GM23248 (cell line): Measurements from ENCODE around the gene ZSCAN2. TPM values are rescaled to one million over a fixed set of nuclear protein-coding genes. Genes with fewer than 3 reads are reported as not detected.
"Not testable (repeated sequence)": the region's sequence is repeated elsewhere in the genome, so short reads cannot be mapped to it uniquely, and the experiment has no call there.

Experiments used
- DNase-seq: peaks from one replicate; pipeline ENCODE4 v3.0.0-alpha.2; 2015
- H2AFZ ChIP-seq: fragments of 200-600 bp; sonication (generic); 2 replicates; pipeline ENCODE4 v1.6.1; 2016; ENCODE audit warnings: antibody characterized with exemption
- H3F3A ChIP-seq: fragments of 200-600 bp; sonication (generic); 2 replicates; pipeline ENCODE4 v1.6.1; 2016; ENCODE audit warnings: mild to moderate bottlenecking, antibody characterized with exemption, mixed run types; ENCODE audit not compliant: insufficient read depth
- H3K27ac ChIP-seq: fragments of 200-600 bp; sonication (generic); 2 replicates; pipeline ENCODE4 v1.5.1; 2016; ENCODE audit warnings: mild to moderate bottlenecking
- H3K27me3 ChIP-seq: fragments of 200-600 bp; sonication (generic); replicated peaks from 2 replicates; pipeline ENCODE4 v1.6.1; 2016; ENCODE audit warnings: mild to moderate bottlenecking; ENCODE audit not compliant: insufficient read depth
- H3K36me3 ChIP-seq: fragments of 200-600 bp; sonication (generic); 2 replicates; pipeline ENCODE4 v1.6.1; 2016; ENCODE audit warnings: low read depth, mild to moderate bottlenecking
- H3K4me1 ChIP-seq: fragments of 200-600 bp; sonication (generic); 2 replicates; pipeline ENCODE4 v1.6.1; 2016; ENCODE audit warnings: mild to moderate bottlenecking; ENCODE audit not compliant: insufficient read depth
- H3K4me2 ChIP-seq: fragments of 200-600 bp; sonication (generic); one replicate; pipeline ENCODE4 v1.6.1; 2016; ENCODE audit warnings: mild to moderate bottlenecking; ENCODE audit not compliant: unreplicated experiment
- H3K4me3 ChIP-seq: fragments of 200-600 bp; sonication (generic); 2 replicates; pipeline ENCODE4 v1.5.1; 2016; ENCODE audit warnings: mild to moderate bottlenecking
- H3K79me2 ChIP-seq: fragments of 200-600 bp; sonication (generic); 2 replicates; pipeline ENCODE4 v1.6.1; 2016; ENCODE audit warnings: mild to moderate bottlenecking; ENCODE audit not compliant: insufficient read depth
- H3K9ac ChIP-seq: fragments of 200-600 bp; sonication (generic); 2 replicates; pipeline ENCODE4 v1.6.1; 2016; ENCODE audit warnings: mild to moderate bottlenecking
- H3K9me2 ChIP-seq: fragments of 200-600 bp; sonication (generic); 2 replicates; pipeline ENCODE4 v1.6.1; 2016; ENCODE audit warnings: mixed run types, mild to moderate bottlenecking, moderate library complexity; ENCODE audit not compliant: insufficient read depth
- H3K9me3 ChIP-seq: fragments of 200-600 bp; sonication (generic); one replicate; pipeline ENCODE4 v1.6.1; 2017; ENCODE audit warnings: low read depth
- H4K20me1 ChIP-seq: fragments of 200-600 bp; sonication (generic); 2 replicates; pipeline ENCODE4 v1.6.0; 2016; ENCODE audit not compliant: insufficient read depth
- EZH2 ChIP-seq: fragments of 200-600 bp; sonication (generic); IDR thresholded peaks from 2 replicates; pipeline ENCODE4 v1.6.1; 2018; ENCODE audit warnings: antibody characterized with exemption, mild to moderate bottlenecking; ENCODE audit not compliant: insufficient read depth, poor library complexity, severe bottlenecking
- EZH2phosphoT487 ChIP-seq: fragments of 200-600 bp; sonication (generic); IDR thresholded peaks from 2 replicates; pipeline ENCODE4 v1.6.1; 2018; ENCODE audit warnings: antibody characterized with exemption, moderate library complexity, mild to moderate bottlenecking, low read depth; ENCODE audit not compliant: insufficient read depth
- WGBS, 2 experiments: methylation state at CpG; one replicate each; pipeline ENCODE4 v1.1.6; 2015 to 2017; ENCODE audit warnings: low lambda C conversion rate in 2 of 2, low coverage in 1 of 2; ENCODE audit errors: missing lambda C conversion rate in 2 of 2; 5-methylcytosine and 5-hydroxymethylcytosine counted together
- in situ Hi-C: fragments of 300-500 bp; cut with MboI; formaldehyde crosslinking; loops from 2 replicates; pipeline ENCODE4 v1.15.0; 2020
- polyA plus RNA-seq: library from polyadenylated mRNA; unstranded; fragments of >200 nt; fragmentation: Nextera tagmentation; extraction: Ambion mirVana; gene quantifications from 2 replicates; pipeline ENCODE4 v1.2.1, GENCODE V29; 2016
- total RNA-seq: library from RNA; depleted of rRNA; stranded (reverse); fragments of >200 nt; shearing (Covaris generic); gene quantifications from 2 replicates; pipeline ENCODE4 v1.2.3, GENCODE V29; 2014

ZSCAN2 gene
- total and polyA plus RNA-seq, 2 experiments from 2014 or later: 2.8 to 15.0 TPM

- in situ Hi-C loops: no loop called here
- 1 to 2% methylated on average over 39 to 40 of the region's 52 CpGs for WGBS, 2 experiments
- peak; percentile 76 for DNase-seq
- Histone ChIP-seq H3K79me2 (peaks cover 45% of the 10 kb centered on the region), H4K20me1 (no peaks in the 10 kb centered on the region), H2AFZ (peak overlapping the region; percentile 94), H3K36me3 (peaks cover 2% of the 10 kb centered on the region; the same call in 1 of the 2 replicates), H3F3A (peaks cover 15% of the 10 kb centered on the region), H3K4me3 (peak overlapping the region; percentile 91), H3K27me3 (no peaks in the 10 kb centered on the region), H3K9me3 (no peaks in the 10 kb centered on the region), H3K4me2 (peak overlapping the region; percentile 99), H3K9me2 (no peaks in the 10 kb centered on the region), H3K9ac (peak overlapping the region; percentile 96), H3K27ac (peak overlapping the region; percentile 92), H3K4me1 (peaks cover 20% of the 10 kb centered on the region)
- TF ChIP-seq EZH2phosphoT487 (no peak), EZH2 (no peak)
Observed at GRCh38 chr15:84570164-84570735, 30.6 kb upstream of the ZSCAN2 start.

DNA sequence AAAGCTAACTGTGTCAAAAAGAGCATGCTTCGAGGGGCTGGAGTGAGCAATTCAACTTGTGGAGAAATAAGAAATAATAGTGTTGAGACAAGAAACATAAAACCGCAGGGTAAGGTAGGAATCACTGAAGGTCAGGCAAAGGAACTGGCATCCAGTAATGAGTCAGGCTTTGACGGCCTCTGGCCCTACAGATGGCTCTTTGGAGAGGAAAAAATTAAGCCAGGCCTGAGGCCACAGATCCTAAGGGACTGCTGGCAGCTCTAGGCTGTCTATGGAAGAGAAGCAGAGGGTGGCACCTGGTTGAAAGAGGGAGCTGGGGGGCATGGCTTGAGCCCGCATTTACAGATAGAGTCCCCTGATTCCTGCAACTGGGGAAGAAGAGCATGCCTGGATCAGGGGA lies 28.6 kb upstream of the ZSCAN2 start:
- Histone ChIP-seq H3K27me3 (no peaks in the 10 kb centered on the region), H2AFZ (no peak overlapping the region), H3K4me1 (peaks cover 16% of the 10 kb centered on the region), H3K9me2 (no peaks in the 10 kb centered on the region), H3K79me2 (peaks cover 25% of the 10 kb centered on the region), H3K4me2 (no peak overlapping the region), H3K4me3 (no peak overlapping the region), H3F3A (peaks cover 15% of the 10 kb centered on the region), H4K20me1 (no peaks in the 10 kb centered on the region), H3K9me3 (no peaks in the 10 kb centered on the region), H3K36me3 (peaks cover 1% of the 10 kb centered on the region; the same call in 1 of the 2 replicates), H3K9ac (no peak overlapping the region), H3K27ac (no peak overlapping the region)
- peak; percentile 20 for DNase-seq
- 76 to 82% methylated on average over 4 of the region's 4 CpGs for WGBS, 2 experiments
- in situ Hi-C loops: no loop called here
- TF ChIP-seq EZH2: no peak
- TF ChIP-seq EZH2phosphoT487: no peak

- DNase-seq: no peak
- Histone ChIP-seq H3K4me2 (no peak overlapping the region), H3K27ac (no peak overlapping the region), H3K9me2 (no peaks in the 10 kb centered on the region), H2AFZ (no peak overlapping the region), H3K9ac (no peak overlapping the region), H3K79me2 (no peaks in the 10 kb centered on the region), H4K20me1 (no peaks in the 10 kb centered on the region), H3K4me3 (no peak overlapping the region), H3K27me3 (no peaks in the 10 kb centered on the region), H3K36me3 (no peaks in the 10 kb centered on the region), H3K9me3 (no peaks in the 10 kb centered on the region), H3F3A (peaks cover 6% of the 10 kb centered on the region; the same call in 1 of the 2 replicates), H3K4me1 (peaks cover 5% of the 10 kb centered on the region; the same call in 1 of the 2 replicates)
- TF ChIP-seq EZH2phosphoT487: no peak
- no peak for TF ChIP-seq EZH2
- in situ Hi-C loops: no loop called here
- 60 to 73% methylated on average over 4 of the region's 4 CpGs for WGBS, 2 experiments
Observed at GRCh38 chr15:84575493-84575892, 25.3 kb upstream of the ZSCAN2 start.

DNA sequence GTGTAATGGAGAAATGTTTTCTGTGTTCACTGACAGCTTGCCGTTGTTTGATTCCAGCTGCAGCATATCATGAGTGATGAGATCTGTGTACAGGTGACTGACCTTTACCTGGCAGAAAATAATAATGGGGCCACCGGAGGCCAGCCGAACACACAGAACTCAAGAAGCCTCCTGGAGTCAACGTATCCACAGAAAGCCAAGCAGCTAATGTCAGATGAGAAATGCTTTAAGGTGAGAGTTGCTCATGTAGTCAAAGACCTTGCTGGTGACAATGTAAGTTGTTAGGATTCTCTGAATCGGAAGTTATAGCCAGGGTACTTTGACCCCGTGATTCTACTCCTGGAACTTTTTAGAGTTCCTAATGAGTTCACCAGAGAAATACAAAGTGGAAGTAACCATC lies 22.9 kb upstream of the ZSCAN2 start:
- in situ Hi-C loops, H3K36me3 ChIP-seq, H3K4me1 ChIP-seq, DNase-seq, H2AFZ ChIP-seq, H3K9me3 ChIP-seq, H3K4me3 ChIP-seq, H3K9me2 ChIP-seq, H3F3A ChIP-seq, H3K79me2 ChIP-seq, H3K9ac ChIP-seq, H4K20me1 ChIP-seq, H3K27me3 ChIP-seq, H3K27ac ChIP-seq, H3K4me2 ChIP-seq: not testable (repeated sequence)
- WGBS, 2 experiments: 84 to 91% methylated on average over 6 of the region's 6 CpGs

DNA sequence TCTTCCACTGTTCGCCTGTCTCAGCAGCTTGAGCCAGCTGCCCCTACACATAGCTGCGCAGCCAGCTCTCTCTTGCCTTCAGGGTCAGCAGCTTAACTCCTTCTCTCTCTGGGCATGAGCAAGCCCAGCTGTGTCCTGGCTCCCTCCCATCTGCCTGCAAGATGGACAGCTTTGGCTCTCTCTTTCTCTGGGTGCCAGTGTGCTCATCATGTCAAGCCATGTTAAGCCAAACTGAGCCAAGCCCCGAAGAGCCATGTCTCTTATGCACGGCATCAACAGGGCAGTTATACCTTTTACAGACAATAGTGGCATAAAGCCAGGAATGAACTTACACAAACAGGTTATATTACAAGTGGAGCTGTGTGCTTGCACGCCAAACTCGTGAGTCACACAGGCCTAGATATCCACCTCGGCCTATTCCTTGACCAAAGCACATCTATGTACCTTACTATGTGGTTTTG lies 21.5 kb upstream of the ZSCAN2 start:
- H3K27ac ChIP-seq, in situ Hi-C loops: not testable (repeated sequence)
- 90 to 91% methylated on average over 7 of the region's 7 CpGs for WGBS, 2 experiments

DNA sequence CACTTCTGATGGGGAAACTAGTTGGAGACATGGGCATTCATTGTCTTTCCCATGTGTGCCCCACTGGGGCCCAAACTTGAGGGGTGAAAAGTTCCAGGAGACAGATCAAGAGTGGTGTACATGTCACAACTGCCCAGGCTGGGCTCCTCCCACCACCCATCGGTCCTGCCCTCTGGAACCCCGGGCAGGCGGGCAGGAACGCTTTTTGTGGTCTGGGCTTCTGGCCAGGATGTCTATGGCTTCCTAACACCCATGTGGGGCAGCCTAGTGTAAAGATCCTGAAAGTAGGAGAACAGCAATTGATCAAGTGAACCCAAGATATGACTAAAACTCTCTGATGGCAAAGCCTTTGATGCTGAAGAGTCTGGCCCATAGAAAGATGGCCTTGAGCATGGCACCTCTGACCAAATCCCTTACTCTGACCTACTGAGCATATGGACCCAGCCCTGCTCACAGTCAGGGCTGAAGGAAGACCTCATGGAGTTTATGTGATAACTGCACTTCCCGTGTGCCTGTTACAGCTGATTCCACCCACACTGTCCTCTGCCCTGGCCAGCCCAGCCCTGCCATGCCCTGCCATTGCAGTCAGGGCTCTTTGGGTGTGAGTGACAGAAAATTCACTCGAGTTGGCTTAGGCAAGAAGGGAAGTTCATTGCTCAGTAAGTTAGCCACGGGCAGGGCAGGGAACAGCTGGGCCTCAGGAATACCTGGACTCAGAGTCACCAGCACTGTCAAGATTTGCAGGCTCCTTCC lies 19.0 kb upstream of the ZSCAN2 start:
- H3K9ac ChIP-seq, H3K79me2 ChIP-seq, H3K4me3 ChIP-seq, H3K27me3 ChIP-seq, H3K4me1 ChIP-seq, H2AFZ ChIP-seq, H3K36me3 ChIP-seq, DNase-seq, H3F3A ChIP-seq, in situ Hi-C loops, H4K20me1 ChIP-seq, H3K4me2 ChIP-seq, H3K9me3 ChIP-seq, H3K9me2 ChIP-seq, H3K27ac ChIP-seq: not testable (repeated sequence)
- 64 to 72% methylated on average over 5 to 6 of the region's 7 CpGs for WGBS, 2 experiments

More for the DNA sequence above, 21.5 kb upstream of the ZSCAN2 start:
- DNase-seq, H3K4me3 ChIP-seq, H3K9me2 ChIP-seq, H3K36me3 ChIP-seq, H3K9me3 ChIP-seq, H3K9ac ChIP-seq, H3K27me3 ChIP-seq, H4K20me1 ChIP-seq, H3K79me2 ChIP-seq, H3K4me1 ChIP-seq, H3F3A ChIP-seq, H3K4me2 ChIP-seq, H2AFZ ChIP-seq: not testable (repeated sequence)
